CD4-positive, alpha-beta T cell treated with Interleukin-17A for 1 hour (primary cell): Measurements from ENCODE around the gene CTSG.
"Not testable (repeated sequence)": the region's sequence is repeated elsewhere in the genome, so short reads cannot be mapped to it uniquely, and the experiment has no call there.

Experiments used
- DNase-seq: peaks from one replicate; pipeline ENCODE4 v3.0.0-alpha.2; 2020

CTSG gene

DNA sequence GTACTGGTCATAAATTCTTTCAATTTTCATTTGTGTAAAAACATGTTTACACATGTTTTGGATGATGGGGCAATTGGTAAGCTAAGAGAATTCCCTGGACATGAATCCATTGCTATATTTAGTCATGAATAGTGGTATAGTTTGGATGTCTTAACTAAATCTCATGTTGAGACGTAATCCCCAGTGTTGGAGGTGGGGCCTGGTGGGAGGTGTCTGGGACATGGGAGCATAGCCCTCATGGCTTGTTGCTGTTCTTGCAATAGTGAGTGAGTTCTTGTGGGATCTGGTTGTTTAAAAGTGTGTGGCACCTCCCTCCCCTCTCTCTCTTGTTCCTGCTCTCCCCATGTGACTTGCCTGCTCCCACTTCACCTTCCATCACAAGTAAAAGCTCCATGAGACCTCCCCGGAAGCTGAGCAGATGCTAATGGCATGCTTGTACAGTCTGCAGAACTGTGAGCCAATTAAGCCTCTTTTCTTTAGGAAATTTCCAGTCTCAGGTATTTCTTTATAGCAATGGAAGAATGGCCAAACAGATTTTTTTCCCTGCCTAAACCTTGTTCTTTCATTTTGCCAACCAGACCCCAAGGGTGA lies 33.6 kb downstream of the CTSG start:
- no peak for DNase-seq

DNA sequence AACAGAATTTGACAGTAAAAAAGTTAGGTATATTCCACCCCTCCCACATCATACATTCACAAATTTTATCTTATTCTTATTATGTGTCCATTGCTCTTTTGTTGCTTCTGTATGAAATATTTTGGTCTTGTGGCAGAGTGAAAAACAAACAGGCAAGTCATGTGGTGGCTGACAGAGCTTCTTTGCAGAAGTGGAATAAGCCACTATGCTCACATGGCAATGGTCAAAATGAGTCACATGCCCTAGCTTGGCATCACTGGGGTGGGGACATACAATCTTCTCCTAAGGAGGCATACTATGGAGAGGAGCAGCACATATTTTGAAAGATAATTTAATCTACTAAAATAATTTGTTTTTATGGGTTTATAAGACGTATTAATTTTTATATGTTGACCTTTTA lies 40.3 kb downstream of the CTSG start:
- DNase-seq = no peak

DNA sequence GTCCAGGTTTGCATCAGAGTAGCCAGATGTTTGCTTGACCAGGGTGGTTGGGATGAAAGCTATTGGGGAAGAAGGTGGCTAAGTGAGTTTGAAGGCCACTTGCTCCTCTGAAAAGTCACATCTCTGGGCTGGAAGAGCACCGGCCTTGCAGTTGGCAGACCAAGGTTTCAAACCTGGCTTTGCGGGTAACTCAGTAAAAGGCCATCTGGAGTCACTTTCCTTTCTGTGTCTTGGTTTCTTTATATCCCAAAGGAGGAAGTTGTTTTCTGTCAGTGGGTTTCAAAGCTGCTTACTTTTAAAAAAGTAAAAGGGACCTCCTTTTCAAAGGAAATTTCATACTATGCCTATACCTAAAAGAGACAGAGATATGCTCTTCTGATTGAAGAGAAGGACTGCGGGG lies 41.8 kb downstream of the CTSG start:
- no peak for DNase-seq

DNA sequence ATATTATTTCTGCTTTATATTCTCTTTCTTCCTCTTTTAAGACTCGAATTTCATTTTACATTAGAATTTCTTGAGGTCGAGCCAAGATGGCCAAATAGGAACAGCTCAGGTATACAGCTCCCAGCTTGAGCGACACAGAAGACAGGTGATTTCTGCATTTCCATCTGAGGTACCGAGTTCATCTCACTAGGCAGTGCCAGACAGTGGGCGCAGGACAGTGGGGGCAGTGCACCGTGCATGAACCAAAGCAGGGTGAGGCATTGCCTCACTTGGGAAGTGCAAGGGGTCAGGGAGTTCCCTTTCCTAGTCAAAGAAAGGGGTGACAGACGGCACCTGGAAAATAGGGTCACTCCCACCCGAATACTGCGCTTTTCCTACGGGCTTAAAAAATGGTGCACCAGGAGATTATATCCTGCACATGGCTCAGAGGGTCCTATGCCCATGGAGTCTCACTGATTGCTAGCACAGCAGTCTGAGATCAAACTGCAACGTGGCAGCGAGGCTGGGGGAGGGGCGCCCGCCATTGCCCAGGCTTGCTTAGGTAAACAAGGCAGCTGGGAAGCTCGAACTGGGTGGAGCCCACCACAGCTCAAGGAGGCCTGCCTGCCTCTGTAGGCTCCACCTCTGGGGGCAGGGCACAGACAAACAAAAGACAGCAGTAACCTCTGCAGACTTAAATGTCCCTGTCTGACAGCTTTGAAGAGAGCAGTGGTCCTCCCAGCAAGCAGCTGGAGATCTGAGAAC lies 50.0 kb downstream of the CTSG start:
- DNase-seq = not testable (repeated sequence)
